ENCODE data around the gene FLNA. TPM values are rescaled to one million over a fixed set of nuclear protein-coding genes. Genes with fewer than 3 reads are reported as not detected.

The FLNA gene
- total RNA-seq, 6 donors from 2014 or later, result 800 to 1,760 (median 1,298) TPM

- DNase-seq (no peak), ATAC-seq (ENCODE audit: low FRiP score in 2 of 2) (no peak)
- Histone ChIP-seq H3K36me3 (peaks cover 0 to 4% (median 0%) of the 10 kb centered on the region in 4 donors), H3K9me3 (peaks cover 0 to 13% (median 0%) of the 10 kb centered on the region in 4 donors), H3K4me1 (peaks cover 4 to 11% (median 9%) of the 10 kb centered on the region in 4 donors), H3K27ac (peak overlapping the region; percentile 97 to 98 (median 97)), H3K4me3 (peak overlapping the region; percentile 50 to 77 (median 69)), H3K27me3 (no peaks in the 10 kb centered on the region)
- TF ChIP-seq POLR2AphosphoS5 (IDR thresholded peaks at IDR 0.05) (no peak), POLR2A (IDR thresholded peaks at IDR 0.05) (no peak), EP300 (IDR thresholded peaks at IDR 0.05) (no peak)
- TF ChIP-seq, protein P1, sequence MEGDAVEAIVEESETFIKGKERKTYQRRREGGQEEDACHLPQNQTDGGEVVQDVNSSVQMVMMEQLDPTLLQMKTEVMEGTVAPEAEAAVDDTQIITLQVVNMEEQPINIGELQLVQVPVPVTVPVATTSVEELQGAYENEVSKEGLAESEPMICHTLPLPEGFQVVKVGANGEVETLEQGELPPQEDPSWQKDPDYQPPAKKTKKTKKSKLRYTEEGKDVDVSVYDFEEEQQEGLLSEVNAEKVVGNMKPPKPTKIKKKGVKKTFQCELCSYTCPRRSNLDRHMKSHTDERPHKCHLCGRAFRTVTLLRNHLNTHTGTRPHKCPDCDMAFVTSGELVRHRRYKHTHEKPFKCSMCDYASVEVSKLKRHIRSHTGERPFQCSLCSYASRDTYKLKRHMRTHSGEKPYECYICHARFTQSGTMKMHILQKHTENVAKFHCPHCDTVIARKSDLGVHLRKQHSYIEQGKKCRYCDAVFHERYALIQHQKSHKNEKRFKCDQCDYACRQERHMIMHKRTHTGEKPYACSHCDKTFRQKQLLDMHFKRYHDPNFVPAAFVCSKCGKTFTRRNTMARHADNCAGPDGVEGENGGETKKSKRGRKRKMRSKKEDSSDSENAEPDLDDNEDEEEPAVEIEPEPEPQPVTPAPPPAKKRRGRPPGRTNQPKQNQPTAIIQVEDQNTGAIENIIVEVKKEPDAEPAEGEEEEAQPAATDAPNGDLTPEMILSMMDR (IDR thresholded peaks at IDR 0.05), result no peak
- 69% methylated on average over 13 of the region's 13 CpGs; no CpG with 5 or more reads in 1 of the 2 donors for WGBS, 2 donors
Observed at GRCh38 chrX:154380153-154380552, 5.7 kb upstream of the FLNA start.

GRCh38 chrX:154379569-154379951 is 5.1 kb upstream of the FLNA start:
- Histone ChIP-seq H3K36me3 (peaks cover 0 to 4% (median 0%) of the 10 kb centered on the region in 4 donors), H3K4me3 (peak overlapping the region; percentile 50 to 77 (median 69)), H3K27ac (peak overlapping the region; percentile 97 to 98 (median 97)), H3K9me3 (peaks cover 0 to 13% (median 0%) of the 10 kb centered on the region in 4 donors), H3K27me3 (peaks cover 0 to 4% (median 0%) of the 10 kb centered on the region in 4 donors), H3K4me1 (peaks cover 4 to 13% (median 10%) of the 10 kb centered on the region in 4 donors)
- 52% methylated on average over 38 of the region's 38 CpGs; no CpG with 5 or more reads in 1 of the 2 donors for WGBS, 2 donors
- ATAC-seq (ENCODE audit: low FRiP score in 2 of 2), result no peak
- DNase-seq, result no peak
- TF ChIP-seq POLR2AphosphoS5 (IDR thresholded peaks at IDR 0.05), result no peak
- TF ChIP-seq, protein P1 (IDR thresholded peaks at IDR 0.05), result no peak
- TF ChIP-seq POLR2A (IDR thresholded peaks at IDR 0.05), result no peak
- TF ChIP-seq EP300 (IDR thresholded peaks at IDR 0.05), result no peak

DNA sequence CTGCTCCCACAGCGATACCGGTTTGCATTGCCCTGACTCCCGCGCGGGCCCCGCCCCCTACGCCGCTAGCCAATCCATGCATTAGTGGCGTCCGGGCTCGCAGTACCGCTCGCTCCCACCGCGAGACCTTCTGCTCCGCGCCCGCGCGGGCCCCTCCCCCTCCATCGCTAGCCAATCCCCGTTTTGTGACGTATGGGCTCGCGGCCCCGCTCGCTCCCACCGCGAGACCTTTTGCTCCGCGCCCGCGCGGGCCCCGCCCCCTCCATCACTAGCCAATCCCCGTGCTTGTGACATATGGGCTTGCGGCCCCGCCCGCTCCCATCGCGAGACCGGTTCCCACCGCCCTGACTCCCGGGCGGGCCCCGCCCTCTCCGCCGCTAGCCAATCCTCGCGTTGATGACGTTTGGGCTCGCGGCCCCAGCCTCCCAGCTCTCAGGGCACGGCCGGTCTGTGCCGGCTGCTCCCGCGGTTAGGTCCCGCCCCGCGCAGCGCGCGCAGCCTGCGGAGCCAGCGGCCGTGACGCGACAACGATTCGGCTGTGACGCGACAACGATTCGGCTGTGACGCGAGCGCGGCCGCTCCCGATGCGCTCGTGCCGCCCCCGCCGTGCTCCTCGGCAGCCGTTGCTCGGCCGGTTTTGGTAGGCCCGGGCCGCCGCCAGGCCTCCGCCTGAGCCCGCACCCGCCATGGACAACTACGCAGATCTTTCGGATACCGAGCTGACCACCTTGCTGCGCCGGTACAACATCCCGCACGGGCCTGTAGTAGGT is 4.5 kb upstream of the FLNA start, which contains the start of gene EMD:
Gene EMD (plus strand): TSS at position 497 of the 770 bp plus-strand sequence. CDS start 190 bp downstream, at position 687.
- WGBS, 2 donors, result 0 to 55% methylated on average over 9 to 103 of the region's 103 CpGs
- DNase-seq (peak; percentile 97 to 99), ATAC-seq (ENCODE audit: low FRiP score in 2 of 2) (peak; percentile 94 to 96)
- TF ChIP-seq, protein P1 (IDR thresholded peaks at IDR 0.05), result peak in 4 of 6 experiments; percentile 21 to 50 (median 46)
- TF ChIP-seq POLR2A (IDR thresholded peaks at IDR 0.05) (peak in 3 of 4 donors; percentile 67 to 92 (median 85)), EP300 (IDR thresholded peaks at IDR 0.05) (peak in 1 of 4 donors; percentile 23), POLR2AphosphoS5 (IDR thresholded peaks at IDR 0.05) (peak; percentile 81 to 86)
- peaks cover 0 to 5% (median 0%) of the 10 kb centered on the region in 4 donors for H3K27me3 ChIP-seq
- H3K27ac ChIP-seq, result peak within 1 kb of the TSS; percentile 97 to 98 (median 97)
- peaks cover 5 to 18% (median 13%) of the 10 kb centered on the region in 4 donors for H3K4me1 ChIP-seq
- H3K36me3 ChIP-seq, result peaks cover 0 to 4% (median 0%) of the 10 kb centered on the region in 4 donors
- peaks cover 0 to 13% (median 0%) of the 10 kb centered on the region in 4 donors for H3K9me3 ChIP-seq
- peak within 1 kb of the TSS; percentile 50 to 77 (median 69) for H3K4me3 ChIP-seq

GRCh38 chrX:154378059-154378798 is 3.8 kb upstream of the FLNA start:
- peak overlapping the region; percentile 38 to 59 (median 50) for H3K4me3 ChIP-seq
- DNase-seq, result peak in 1 of 2 donors; percentile 62
- H3K27me3 ChIP-seq, result peaks cover 0 to 5% (median 0%) of the 10 kb centered on the region in 4 donors
- peaks cover 9 to 26% (median 20%) of the 10 kb centered on the region in 4 donors for H3K4me1 ChIP-seq
- peaks cover 0 to 13% (median 0%) of the 10 kb centered on the region in 4 donors for H3K9me3 ChIP-seq
- ATAC-seq (ENCODE audit: low FRiP score in 2 of 2), result peak in 1 of 2 donors; percentile 17
- TF ChIP-seq EP300 (IDR thresholded peaks at IDR 0.05) (no peak), POLR2AphosphoS5 (IDR thresholded peaks at IDR 0.05) (peak; percentile 49 to 76), POLR2A (IDR thresholded peaks at IDR 0.05) (peak in 3 of 4 donors; percentile 71 to 87 (median 72))
- TF ChIP-seq, protein P1 (IDR thresholded peaks at IDR 0.05), result no peak
- H3K36me3 ChIP-seq, result peaks cover 0 to 4% (median 0%) of the 10 kb centered on the region in 4 donors
- H3K27ac ChIP-seq, result peak overlapping the region; percentile 93 to 97 (median 94)
- 0 to 47% methylated on average over 1 to 34 of the region's 79 CpGs for WGBS, 2 donors
